H9 (cell line): Measurements from ENCODE around the gene SNRNP200. TPM values are rescaled to one million over a fixed set of nuclear protein-coding genes. Genes with fewer than 3 reads are reported as not detected.

Experiments used
- DNase-seq: peaks from one replicate; pipeline ENCODE4 v3.0.0-alpha.2; 2017
- H2AFZ ChIP-seq: one replicate; pipeline ENCODE4 v1.6.1; 2013; ENCODE audit warnings: mild to moderate bottlenecking, low read length, control low read depth, moderate library complexity
- H2AK5ac ChIP-seq: 2 replicates; pipeline ENCODE4 v1.6.1; 2013; ENCODE audit warnings: low read length, control low read depth, mixed read lengths; ENCODE audit not compliant: insufficient read length
- H2BK120ac ChIP-seq: one replicate; pipeline ENCODE4 v1.6.1; 2013; ENCODE audit warnings: low read depth, mild to moderate bottlenecking, low read length, control low read depth, inconsistent platforms; ENCODE audit not compliant: poor library complexity, severe bottlenecking
- H2BK12ac ChIP-seq: 2 replicates; pipeline ENCODE4 v1.6.1; 2013; ENCODE audit warnings: low read length, control low read depth, mixed read lengths, low read depth; ENCODE audit not compliant: insufficient read length
- H2BK15ac ChIP-seq: 2 replicates; pipeline ENCODE4 v1.6.1; 2013; ENCODE audit warnings: low read depth, low read length, control low read depth
- H2BK20ac ChIP-seq: one replicate; pipeline ENCODE4 v1.6.1; 2013; ENCODE audit warnings: low read depth, mild to moderate bottlenecking, low read length, control low read depth, inconsistent platforms; ENCODE audit not compliant: poor library complexity, severe bottlenecking
- H2BK5ac ChIP-seq: 2 replicates; pipeline ENCODE4 v1.6.1; 2013; ENCODE audit warnings: low read length, control low read depth, mixed read lengths; ENCODE audit not compliant: insufficient read length
- H3K14ac ChIP-seq: 2 replicates; pipeline ENCODE4 v1.6.1; 2013; ENCODE audit warnings: low read length, control low read depth; ENCODE audit not compliant: insufficient read depth
- H3K18ac ChIP-seq: 2 replicates; pipeline ENCODE4 v1.6.1; 2013; ENCODE audit warnings: low read depth, mild to moderate bottlenecking, mixed read lengths, low read length, control low read depth; ENCODE audit not compliant: insufficient read length
- H3K23ac ChIP-seq: 2 replicates; pipeline ENCODE4 v1.6.1; 2013; ENCODE audit warnings: low read length, control low read depth, mixed read lengths, low read depth; ENCODE audit not compliant: insufficient read length
- H3K23me2 ChIP-seq: 2 replicates; pipeline ENCODE4 v1.6.1; 2013; ENCODE audit warnings: low read depth, mild to moderate bottlenecking, mixed read lengths, low read length, control low read depth; ENCODE audit not compliant: insufficient read length, poor library complexity, severe bottlenecking
- H3K27ac ChIP-seq: 2 replicates; pipeline ENCODE4 v1.5.1; 2013; ENCODE audit warnings: low read length, control low read depth, mixed read lengths, low read depth; ENCODE audit not compliant: insufficient read length
- H3K27me3 ChIP-seq: 2 replicates; pipeline ENCODE4 v1.6.1; 2013; ENCODE audit warnings: low read length, control low read depth, inconsistent platforms; ENCODE audit not compliant: insufficient read depth
- H3K4ac ChIP-seq: 2 replicates; pipeline ENCODE4 v1.6.1; 2013; ENCODE audit warnings: low read depth, mild to moderate bottlenecking, control low read depth, inconsistent platforms, low read length, moderate library complexity
- H3K4me1 ChIP-seq: 2 replicates; pipeline ENCODE4 v1.6.1; 2013; ENCODE audit warnings: low read length, control low read depth, inconsistent platforms; ENCODE audit not compliant: insufficient read depth
- H3K4me2 ChIP-seq: 2 replicates; pipeline ENCODE4 v1.6.1; 2013; ENCODE audit warnings: low read length, control low read depth, mixed read lengths; ENCODE audit not compliant: insufficient read length, insufficient read depth
- H3K56ac ChIP-seq: 2 replicates; pipeline ENCODE4 v1.6.1; 2013; ENCODE audit warnings: low read depth, mild to moderate bottlenecking, mixed read lengths, low read length, control low read depth; ENCODE audit not compliant: insufficient read length
- H3K79me1 ChIP-seq: 2 replicates; pipeline ENCODE4 v1.6.1; 2013; ENCODE audit warnings: low read depth, mild to moderate bottlenecking, moderate library complexity, low read length, control low read depth, inconsistent platforms; ENCODE audit not compliant: insufficient read depth, poor library complexity, severe bottlenecking
- H3K79me2 ChIP-seq: 2 replicates; pipeline ENCODE4 v1.6.1; 2013; ENCODE audit warnings: low read length, control low read depth, inconsistent platforms; ENCODE audit not compliant: insufficient read depth
- H3K9ac ChIP-seq: 2 replicates; pipeline ENCODE4 v1.6.1; 2013; ENCODE audit warnings: low read length, control low read depth, mixed read lengths; ENCODE audit not compliant: insufficient read length; ENCODE audit errors: extremely low read depth
- H3K9me3 ChIP-seq: one replicate; pipeline ENCODE4 v1.6.1; 2013; ENCODE audit warnings: low read depth, low read length, inconsistent platforms; ENCODE audit not compliant: control insufficient read depth
- H3T11ph ChIP-seq: one replicate; pipeline ENCODE4 v1.6.1; 2013; ENCODE audit warnings: mild to moderate bottlenecking, low read length, control low read depth, inconsistent platforms
- H4K20me1 ChIP-seq: one replicate; pipeline ENCODE4 v1.6.1; 2013; ENCODE audit not compliant: control insufficient read depth, insufficient read length, insufficient read depth
- H4K5ac ChIP-seq: 2 replicates; pipeline ENCODE4 v1.6.1; 2013; ENCODE audit warnings: low read depth, mild to moderate bottlenecking, mixed read lengths, low read length, control low read depth; ENCODE audit not compliant: insufficient read length
- H4K8ac ChIP-seq: replicated peaks from 2 replicates; pipeline ENCODE4 v1.6.1; 2013; ENCODE audit warnings: low read length, control low read depth, mixed read lengths, low read depth; ENCODE audit not compliant: insufficient read length
- H4K91ac ChIP-seq: 2 replicates; pipeline ENCODE4 v1.6.1; 2013; ENCODE audit warnings: low read depth, mild to moderate bottlenecking, moderate library complexity, mixed read lengths, low read length, control low read depth; ENCODE audit not compliant: insufficient read length
- H3K27ac Mint-ChIP-seq, 3 experiments: 2 replicates in 2 of 3; 3 replicates in 1 of 3; pipeline ENCODE4 v1.8.0; 2020 to 2021; ENCODE audit warnings: mixed read lengths in 3 of 3, mild to moderate bottlenecking in 1 of 3, moderate library complexity in 1 of 3
- H3K27me3 Mint-ChIP-seq: 2 replicates; pipeline ENCODE4 v1.8.0; 2021; ENCODE audit warnings: low read depth, mild to moderate bottlenecking, moderate library complexity, mixed read lengths
- H3K36me3 Mint-ChIP-seq, 3 experiments: 2 replicates in 2 of 3; 3 replicates in 1 of 3; pipeline ENCODE4 v1.8.0; 2020 to 2021; ENCODE audit warnings: low read depth in 3 of 3, mixed read lengths in 3 of 3; ENCODE audit not compliant: insufficient read depth in 1 of 3
- H3K4me1 Mint-ChIP-seq, 2 experiments: 2 replicates each; pipeline ENCODE4 v1.8.0; 2020; ENCODE audit warnings: mixed read lengths in 2 of 2
- H3K4me3 Mint-ChIP-seq, 2 experiments: 2 replicates in 1 of 2; 3 replicates in 1 of 2; pipeline ENCODE4 v1.8.0; 2020 to 2021; ENCODE audit warnings: mild to moderate bottlenecking in 2 of 2, mixed read lengths in 2 of 2, moderate library complexity in 1 of 2
- H3K9me3 Mint-ChIP-seq, 2 experiments: 2 replicates in 1 of 2; 3 replicates in 1 of 2; pipeline ENCODE4 v1.8.0; 2020; ENCODE audit warnings: mild to moderate bottlenecking in 2 of 2, mixed read lengths in 2 of 2, moderate library complexity in 1 of 2
- WGBS: extraction: QIAGEN DNeasy Blood & Tissue Kit; methylation state at CpG from one replicate; pipeline ENCODE4 v1.1.7; 2013; ENCODE audit warnings: missing lambda C conversion rate, low lambda C conversion rate, mixed read lengths; ENCODE audit not compliant: insufficient read length; ENCODE audit errors: extremely low coverage; 5-methylcytosine and 5-hydroxymethylcytosine counted together
- total RNA-seq: library from RNA; stranded (reverse); gene quantifications from 2 replicates; pipeline ENCODE4 v1.2.1, GENCODE V29; 2021
- TF ChIP-seq, protein P1 (sequence below): fragments of 200-600 bp; sonication (generic); conservative IDR thresholded peaks from 3 replicates; pipeline ENCODE4 v1.8.0; 2021; ENCODE audit warnings: antibody characterized with exemption, mild to moderate bottlenecking

SNRNP200 gene
- total RNA-seq, 1 experiment from 2014 or later, result 215 TPM

DNA sequence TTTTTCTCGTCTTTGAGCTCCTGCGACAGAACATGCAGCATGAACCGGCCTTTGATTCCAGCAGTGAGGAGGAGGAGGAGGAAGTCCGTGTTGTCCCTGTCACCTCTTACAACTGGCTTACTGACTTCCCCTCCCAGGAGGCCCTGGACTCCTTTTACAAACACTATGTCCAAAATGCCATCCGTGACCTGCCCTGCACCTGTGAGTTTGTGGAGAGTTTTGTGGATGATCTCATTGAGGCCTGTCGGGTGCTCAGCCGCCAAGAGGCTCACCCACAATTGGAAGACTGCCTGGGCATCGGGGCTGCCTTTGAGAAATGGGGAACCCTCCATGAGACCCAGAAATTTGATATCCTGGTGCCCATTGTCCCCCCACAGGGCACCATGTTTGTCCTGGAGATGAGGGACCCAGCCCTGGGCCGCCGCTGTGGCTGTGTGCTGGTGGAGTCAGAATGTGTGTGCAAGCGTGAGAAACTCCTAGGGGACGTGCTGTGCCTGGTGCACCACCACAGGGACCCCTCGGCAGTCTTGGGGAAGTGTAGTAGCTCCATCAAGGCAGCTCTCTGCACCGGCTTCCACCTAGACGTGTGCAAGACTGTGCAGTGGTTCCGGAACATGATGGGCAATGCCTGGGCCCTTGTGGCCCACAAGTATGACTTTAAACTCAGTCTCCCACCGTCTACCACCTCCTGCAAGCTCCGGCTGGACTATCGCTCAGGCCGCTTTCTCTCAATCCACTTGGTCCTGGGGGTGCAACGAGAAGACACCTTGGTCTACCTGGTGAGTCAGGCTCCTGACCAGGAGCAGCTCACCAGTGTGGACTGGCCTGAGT is 21.9 kb upstream of the SNRNP200 start:
- peaks cover 22 to 25% (median 23%) of the 10 kb centered on the region in 3 experiments for H3K36me3 Mint-ChIP-seq
- Histone ChIP-seq H3K4me1 (no peaks in the 10 kb centered on the region), H3K4ac (no peak overlapping the region), H2AK5ac (no peak overlapping the region), H2BK12ac (no peak overlapping the region), H4K91ac (no peak overlapping the region), H3K56ac (no peak overlapping the region), H3K23me2 (no peaks in the 10 kb centered on the region), H3K9ac (no peak overlapping the region), H2BK120ac (no peak overlapping the region), H2AFZ (no peak overlapping the region), H3K27me3 (peaks cover 5% of the 10 kb centered on the region; the same call in 1 of the 2 replicates), H3K79me1 (no peaks in the 10 kb centered on the region), H3K23ac (no peak overlapping the region), H4K20me1 (no peaks in the 10 kb centered on the region), H3K79me2 (no peaks in the 10 kb centered on the region), H3K9me3 (no peaks in the 10 kb centered on the region), H3K27ac (no peak overlapping the region), H3K14ac (no peak overlapping the region), H3K4me2 (no peak overlapping the region), H3T11ph (no peak overlapping the region), H3K18ac (no peak overlapping the region), H4K8ac (no peak overlapping the region), H2BK20ac (no peak overlapping the region), H2BK15ac (no peak overlapping the region), H4K5ac (no peak overlapping the region), H2BK5ac (no peak overlapping the region)
- no CpG with 5 or more reads among the region's 21 CpGs for WGBS
- H3K27ac Mint-ChIP-seq, result no peak overlapping the region
- peaks cover 11 to 13% of the 10 kb centered on the region in 2 experiments for H3K4me1 Mint-ChIP-seq
- H3K4me3 Mint-ChIP-seq, result 0 out of 5 replicates have a peak overlapping the region, but pooled peaks of 1 of the 2 experiments have one; percentile 2
- peaks cover 34% of the 10 kb centered on the region for H3K27me3 Mint-ChIP-seq
- H3K9me3 Mint-ChIP-seq, result no peaks in the 10 kb centered on the region
- TF ChIP-seq, protein P1, sequence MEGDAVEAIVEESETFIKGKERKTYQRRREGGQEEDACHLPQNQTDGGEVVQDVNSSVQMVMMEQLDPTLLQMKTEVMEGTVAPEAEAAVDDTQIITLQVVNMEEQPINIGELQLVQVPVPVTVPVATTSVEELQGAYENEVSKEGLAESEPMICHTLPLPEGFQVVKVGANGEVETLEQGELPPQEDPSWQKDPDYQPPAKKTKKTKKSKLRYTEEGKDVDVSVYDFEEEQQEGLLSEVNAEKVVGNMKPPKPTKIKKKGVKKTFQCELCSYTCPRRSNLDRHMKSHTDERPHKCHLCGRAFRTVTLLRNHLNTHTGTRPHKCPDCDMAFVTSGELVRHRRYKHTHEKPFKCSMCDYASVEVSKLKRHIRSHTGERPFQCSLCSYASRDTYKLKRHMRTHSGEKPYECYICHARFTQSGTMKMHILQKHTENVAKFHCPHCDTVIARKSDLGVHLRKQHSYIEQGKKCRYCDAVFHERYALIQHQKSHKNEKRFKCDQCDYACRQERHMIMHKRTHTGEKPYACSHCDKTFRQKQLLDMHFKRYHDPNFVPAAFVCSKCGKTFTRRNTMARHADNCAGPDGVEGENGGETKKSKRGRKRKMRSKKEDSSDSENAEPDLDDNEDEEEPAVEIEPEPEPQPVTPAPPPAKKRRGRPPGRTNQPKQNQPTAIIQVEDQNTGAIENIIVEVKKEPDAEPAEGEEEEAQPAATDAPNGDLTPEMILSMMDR, result no peak
- no peak for DNase-seq
